ENCODE measurements around the gene LCN1. TPM values are rescaled to one million over a fixed set of nuclear protein-coding genes. Genes with fewer than 3 reads are reported as not detected.

LCN1 gene
- total RNA-seq, 3 donors from 2014 or later: not detected

DNA sequence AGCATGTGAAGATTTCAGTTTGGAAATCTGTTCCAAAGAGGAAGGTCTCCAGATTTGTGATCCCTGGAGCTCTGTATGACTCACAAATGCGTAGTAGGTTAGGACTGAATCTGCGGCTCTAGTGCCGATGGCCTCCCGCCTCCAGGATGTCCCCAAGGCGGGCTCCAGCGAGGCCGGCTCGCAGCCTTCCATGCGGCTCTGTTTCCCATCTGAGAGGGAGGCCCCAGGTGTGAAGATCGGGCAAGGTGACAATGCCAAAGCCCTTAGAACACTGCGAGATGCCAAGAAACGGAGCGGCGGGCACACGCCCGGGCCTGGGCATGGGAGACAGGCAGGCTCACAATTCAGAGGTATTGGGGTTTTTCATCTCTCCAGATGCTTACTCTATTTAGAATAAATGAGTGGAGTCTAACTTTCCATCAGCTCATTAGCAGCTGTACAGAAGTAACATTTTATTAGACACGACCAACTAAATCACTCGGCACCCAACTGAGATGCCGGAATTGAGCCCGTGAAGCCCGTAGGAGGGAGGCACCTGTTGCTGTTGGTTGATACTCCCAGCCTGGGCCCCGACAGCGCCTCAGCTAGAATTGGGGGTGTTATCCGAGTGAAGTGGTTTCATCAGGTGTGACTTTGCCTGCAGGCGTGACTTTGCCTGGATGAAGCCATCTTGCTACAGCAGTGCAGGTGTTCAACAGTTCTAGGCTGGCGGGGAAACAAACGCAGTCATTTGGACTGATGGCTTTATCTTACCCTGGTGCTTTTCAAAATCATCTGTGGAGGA lies 28.2 kb upstream of the LCN1 start:
- intact Hi-C loops (cut with DNase I; ENCODE audit: low total_unique reads): no loop called here
- no peak for DNase-seq (ENCODE audit: low spot score in 2 of 2)

DNA sequence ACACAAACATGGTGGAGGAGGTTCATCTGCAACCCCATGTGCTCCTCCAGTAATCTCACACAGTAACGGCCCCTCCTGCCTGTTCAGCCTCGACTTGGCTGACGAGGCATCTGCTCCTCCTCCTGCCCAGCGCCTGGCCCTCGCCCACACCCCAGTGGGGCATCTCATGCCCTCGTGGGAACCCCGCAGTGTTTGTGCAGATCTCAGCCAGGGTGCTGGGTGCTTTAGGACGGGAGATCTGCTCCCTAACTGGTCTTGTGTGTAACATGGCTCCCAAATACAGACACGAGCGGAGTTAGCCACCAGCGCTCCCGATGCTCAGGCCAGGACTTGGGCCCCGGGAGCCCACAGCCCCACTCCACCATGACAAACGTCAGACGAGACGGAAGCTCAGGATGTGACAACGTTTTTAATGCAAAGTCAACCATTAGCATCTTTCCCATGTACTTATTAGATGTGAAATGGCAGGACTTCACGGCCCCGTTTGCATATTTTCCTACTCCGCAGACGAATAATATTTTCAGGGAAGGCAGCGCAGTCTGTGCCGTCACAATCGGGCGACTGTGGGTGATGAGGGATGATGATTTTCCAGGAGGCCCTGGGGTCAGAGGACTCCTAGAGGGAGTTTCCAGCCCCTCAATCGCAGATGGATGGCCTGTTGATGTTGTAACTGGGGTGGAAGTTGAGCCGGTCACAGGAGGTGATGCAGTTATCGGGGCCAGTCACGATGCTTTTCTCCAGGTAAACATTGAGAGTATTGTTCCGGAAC lies 26.3 kb upstream of the LCN1 start:
- H3K4me1 ChIP-seq: peaks cover 0 to 4% of the 10 kb centered on the region in 2 donors

More for the DNA sequence above, 28.2 kb upstream of the LCN1 start:
- Histone ChIP-seq H3K4me3 (no peak overlapping the region), H3K9me3 (no peaks in the 10 kb centered on the region), H3K27me3 (no peaks in the 10 kb centered on the region), H3K36me3 (no peaks in the 10 kb centered on the region), H3K4me1 (no peaks in the 10 kb centered on the region), H3K27ac (no peak overlapping the region)
- TF ChIP-seq POLR2A (IDR thresholded peaks at IDR 0.05) (no peak), POLR2AphosphoS5 (IDR thresholded peaks at IDR 0.05) (no peak)
- TF ChIP-seq, protein P1, sequence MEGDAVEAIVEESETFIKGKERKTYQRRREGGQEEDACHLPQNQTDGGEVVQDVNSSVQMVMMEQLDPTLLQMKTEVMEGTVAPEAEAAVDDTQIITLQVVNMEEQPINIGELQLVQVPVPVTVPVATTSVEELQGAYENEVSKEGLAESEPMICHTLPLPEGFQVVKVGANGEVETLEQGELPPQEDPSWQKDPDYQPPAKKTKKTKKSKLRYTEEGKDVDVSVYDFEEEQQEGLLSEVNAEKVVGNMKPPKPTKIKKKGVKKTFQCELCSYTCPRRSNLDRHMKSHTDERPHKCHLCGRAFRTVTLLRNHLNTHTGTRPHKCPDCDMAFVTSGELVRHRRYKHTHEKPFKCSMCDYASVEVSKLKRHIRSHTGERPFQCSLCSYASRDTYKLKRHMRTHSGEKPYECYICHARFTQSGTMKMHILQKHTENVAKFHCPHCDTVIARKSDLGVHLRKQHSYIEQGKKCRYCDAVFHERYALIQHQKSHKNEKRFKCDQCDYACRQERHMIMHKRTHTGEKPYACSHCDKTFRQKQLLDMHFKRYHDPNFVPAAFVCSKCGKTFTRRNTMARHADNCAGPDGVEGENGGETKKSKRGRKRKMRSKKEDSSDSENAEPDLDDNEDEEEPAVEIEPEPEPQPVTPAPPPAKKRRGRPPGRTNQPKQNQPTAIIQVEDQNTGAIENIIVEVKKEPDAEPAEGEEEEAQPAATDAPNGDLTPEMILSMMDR (IDR thresholded peaks at IDR 0.05): no peak

DNA sequence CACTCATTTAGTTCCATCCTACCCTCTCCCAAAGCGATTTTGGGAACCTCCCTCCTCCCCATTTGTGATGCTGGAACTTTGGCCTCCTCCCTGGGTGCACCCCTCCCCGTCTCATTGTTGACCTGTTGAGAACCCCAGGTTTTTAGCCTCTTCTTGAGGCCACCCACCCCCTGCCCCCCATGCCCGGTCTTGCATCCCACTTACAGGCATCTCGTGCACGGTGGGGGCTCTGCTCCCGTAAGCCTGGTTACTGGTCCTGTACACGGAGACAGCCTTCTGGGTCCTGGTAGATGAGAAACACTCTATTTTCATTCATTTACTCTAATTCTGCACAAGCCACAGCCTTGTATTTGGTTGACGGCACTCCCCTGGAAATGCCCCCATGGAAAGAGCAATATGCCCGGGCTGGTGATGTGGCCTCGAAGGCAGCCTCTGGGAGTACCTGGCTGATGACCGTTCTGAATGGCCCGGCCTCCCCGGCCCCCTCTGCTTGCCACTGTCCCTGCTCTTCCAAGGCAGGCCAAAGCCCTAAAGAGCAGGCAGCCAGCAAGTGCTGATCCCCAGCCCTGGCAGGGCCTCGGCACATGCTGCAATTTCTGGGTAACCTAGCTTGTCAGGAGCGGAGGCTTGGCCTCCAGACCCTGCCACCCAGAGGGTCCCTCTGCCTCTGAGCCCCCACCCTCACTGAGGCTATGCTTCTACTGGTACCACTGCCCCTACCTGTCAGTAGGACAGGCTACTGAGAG lies 22.7 kb upstream of the LCN1 start:
- Histone ChIP-seq H3K27me3 (no peaks in the 10 kb centered on the region), H3K4me3 (no peak overlapping the region), H3K27ac (peak overlapping the region in 1 of 2 donors; percentile 90), H3K4me1 (peaks cover 6 to 11% of the 10 kb centered on the region in 2 donors), H3K9me3 (no peaks in the 10 kb centered on the region), H3K36me3 (no peaks in the 10 kb centered on the region)
- intact Hi-C loops (cut with DNase I; ENCODE audit: low total_unique reads): no loop called here
- no peak for DNase-seq (ENCODE audit: low spot score in 2 of 2)
- TF ChIP-seq, protein P1 (IDR thresholded peaks at IDR 0.05): no peak
- TF ChIP-seq POLR2A (IDR thresholded peaks at IDR 0.05) (no peak), POLR2AphosphoS5 (IDR thresholded peaks at IDR 0.05) (no peak)

More for the DNA sequence above, 26.3 kb upstream of the LCN1 start:
- TF ChIP-seq, protein P1 (IDR thresholded peaks at IDR 0.05): no peak
- TF ChIP-seq POLR2AphosphoS5 (IDR thresholded peaks at IDR 0.05) (no peak), POLR2A (IDR thresholded peaks at IDR 0.05) (no peak)
- Histone ChIP-seq H3K27ac (no peak overlapping the region), H3K9me3 (no peaks in the 10 kb centered on the region), H3K27me3 (no peaks in the 10 kb centered on the region), H3K4me3 (no peak overlapping the region), H3K36me3 (no peaks in the 10 kb centered on the region)
- DNase-seq (ENCODE audit: low spot score in 2 of 2): no peak
- intact Hi-C loops (cut with DNase I; ENCODE audit: low total_unique reads): no loop called here

DNA sequence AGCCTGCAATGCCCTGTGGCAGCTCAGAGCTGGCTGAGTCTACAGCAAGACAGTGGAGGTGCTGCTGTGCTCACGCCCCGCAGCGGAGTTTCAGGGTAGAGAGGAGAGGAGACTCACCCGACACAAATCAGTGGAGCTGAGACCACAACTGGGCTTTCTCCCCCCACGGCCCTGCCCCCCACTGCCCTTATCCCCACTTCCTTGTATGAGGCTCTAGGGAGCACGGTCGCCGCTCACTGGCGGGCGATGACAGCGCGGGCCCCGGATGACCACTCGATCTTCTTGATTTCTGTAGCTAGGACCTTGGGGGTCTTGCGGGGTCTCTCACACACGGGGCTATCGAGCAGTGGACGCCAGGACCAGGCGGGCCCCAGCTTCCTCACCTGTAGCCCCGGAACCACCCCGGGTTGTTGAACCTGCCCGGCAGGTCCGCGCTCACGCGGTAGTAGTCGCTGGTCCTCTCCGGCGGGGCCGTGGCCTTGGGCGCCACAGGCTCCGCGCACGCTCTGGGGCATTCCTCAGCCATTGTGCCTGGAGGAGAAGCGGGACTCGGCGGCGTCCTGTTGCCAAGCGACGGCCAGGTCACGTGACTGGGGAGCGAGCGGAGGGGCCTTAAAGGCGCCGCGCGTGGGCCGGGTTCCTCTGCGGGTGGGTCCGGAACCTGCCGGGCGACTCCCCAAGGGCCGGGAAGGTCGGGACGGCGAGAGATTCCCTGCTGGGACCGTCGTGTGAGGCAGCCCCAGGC lies 21.7 kb upstream of the LCN1 start:
- H3K27me3 ChIP-seq: no peaks in the 10 kb centered on the region
- peak overlapping the region; percentile 74 to 90 for H3K27ac ChIP-seq
- intact Hi-C loops (cut with DNase I; ENCODE audit: low total_unique reads): no loop called here

More for the DNA sequence above, 21.7 kb upstream of the LCN1 start:
- no peaks in the 10 kb centered on the region for H3K9me3 ChIP-seq
- no peaks in the 10 kb centered on the region for H3K36me3 ChIP-seq
- TF ChIP-seq POLR2AphosphoS5 (IDR thresholded peaks at IDR 0.05) (peak in 1 of 3 donors; percentile 36), POLR2A (IDR thresholded peaks at IDR 0.05) (no peak)
- TF ChIP-seq, protein P1 (IDR thresholded peaks at IDR 0.05): no peak
- peaks cover 6 to 11% of the 10 kb centered on the region in 2 donors for H3K4me1 ChIP-seq
- peak; percentile 81 to 93 for DNase-seq (ENCODE audit: low spot score in 2 of 2)
- H3K4me3 ChIP-seq: peak overlapping the region; percentile 96 to 100 (median 98)
